HCT116 (cell line): ENCODE results near the gene FAM120A. TPM values are rescaled to one million over a fixed set of nuclear protein-coding genes. Genes with fewer than 3 reads are reported as not detected.

Experiments used
- ATAC-seq: fragments of 200-7000 bp; cut with Tn5 transposase; 2 replicates; pipeline ENCODE4 v1.9.1; 2020; ENCODE audit warnings: mild to moderate bottlenecking, moderate library complexity
- BruUV-seq: library from RNA; stranded (reverse); fragments of 400-500 nt; replicated peaks from 2 replicates; lab custom pipeline; 2021; lab: Mats Ljungman, UMichigan
- CTCF ChIA-PET: fragments of 300-600 bp; sonication (Branson Sonifier 250); formaldehyde crosslinking; loops from one replicate; lab custom pipeline; 2021; ENCODE audit warnings: antibody characterized with exemption; lab: Charles Lee
- POLR2A ChIA-PET: fragments of 300-600, 350-600 bp; sonication (Branson Sonifier 250); formaldehyde crosslinking; loops from one replicate; lab custom pipeline; 2021; ENCODE audit warnings: antibody characterized with exemption; lab: Charles Lee
- RAD21 ChIA-PET, 2 experiments: fragments of 300-600 bp; sonication (Branson Sonifier 250); formaldehyde crosslinking; loops; one replicate each; lab custom pipeline; 2023; ENCODE audit warnings: low total read pairs in 2 of 2; ENCODE audit not compliant: uncharacterized antibody in 2 of 2, unreplicated experiment in 2 of 2, low non-redundant PET in 1 of 2; lab: Charles Lee
- DNase-seq: peaks from one replicate; pipeline ENCODE4 v3.0.0-alpha.2; 2010; ENCODE audit warnings: low read depth, low spot score
- H2AFZ ChIP-seq: fragments of 200-600 bp; shearing (Covaris generic), sonication (generic); 2 replicates; pipeline ENCODE4 v1.6.1; 2017; ENCODE audit warnings: low read depth, mixed run types, mixed read lengths, antibody characterized with exemption, low read length; ENCODE audit not compliant: poor library complexity, severe bottlenecking
- H3K27ac ChIP-seq: 2 replicates; pipeline ENCODE4 v1.5.1; 2012; ENCODE audit warnings: low read depth, low read length
- H3K27me3 ChIP-seq: fragments of 200-600 bp; sonication (generic); 2 replicates; pipeline ENCODE4 v1.6.1; 2016; ENCODE audit warnings: mixed run types, low read length, mixed read lengths; ENCODE audit not compliant: insufficient read depth
- H3K36me3 ChIP-seq, 2 experiments: fragments of 200-500 bp in 1 of 2; fragments of 200-600 bp in 1 of 2; sonication (Bioruptor generic) in 1 of 2; sonication (generic) in 1 of 2; 2 replicates each; pipeline versions ENCODE4 v1.5.1 to v1.6.1; 2014 to 2016; ENCODE audit warnings: low read length in 2 of 2, inconsistent platforms in 1 of 2, mixed read lengths in 1 of 2, mixed run types in 1 of 2; ENCODE audit not compliant: insufficient read depth in 2 of 2, control insufficient read depth in 1 of 2
- H3K4me1 ChIP-seq, 2 experiments: fragments of 200-600 bp in 1 of 2; sonication (generic) in 1 of 2; 2 replicates each; pipeline versions ENCODE4 v1.5.1 to v1.6.1; 2012 to 2017; ENCODE audit warnings: low read length in 2 of 2, inconsistent platforms in 1 of 2, mild to moderate bottlenecking in 1 of 2, mixed read lengths in 1 of 2, mixed run types in 1 of 2, moderate library complexity in 1 of 2; ENCODE audit not compliant: insufficient read depth in 2 of 2, control insufficient read depth in 1 of 2
- H3K4me2 ChIP-seq: fragments of 200-600 bp; sonication (generic); 2 replicates; pipeline ENCODE4 v1.6.1; 2017; ENCODE audit warnings: mixed run types, low read length, mixed read lengths
- H3K4me3 ChIP-seq, 2 experiments: fragments of 200-600 bp in 1 of 2; sonication (generic) in 1 of 2; replicated peaks in 1 of 2; 2 replicates each; pipeline ENCODE4 v1.5.1; 2011 to 2016; ENCODE audit warnings: low read length in 2 of 2, control low read depth in 1 of 2, low read depth in 1 of 2, mild to moderate bottlenecking in 1 of 2, mixed read lengths in 1 of 2, mixed run types in 1 of 2
- H3K79me2 ChIP-seq: fragments of 200-600 bp; sonication (generic); 2 replicates; pipeline ENCODE4 v1.6.1; 2017; ENCODE audit warnings: mild to moderate bottlenecking, mixed run types, low read length, moderate library complexity, mixed read lengths; ENCODE audit not compliant: insufficient read depth
- H3K9ac ChIP-seq: fragments of 200-600 bp; sonication (generic); 2 replicates; pipeline ENCODE4 v1.6.1; 2016; ENCODE audit warnings: low read length, mixed read lengths
- H3K9me2 ChIP-seq: fragments of 200-600 bp; sonication (generic), shearing (Covaris generic); 2 replicates; pipeline ENCODE4 v1.6.1; 2017; ENCODE audit warnings: mixed run types, mild to moderate bottlenecking, moderate library complexity; ENCODE audit not compliant: insufficient read depth
- H3K9me3 ChIP-seq, 2 experiments: fragments of 200-500 bp in 1 of 2; fragments of 200-600 bp in 1 of 2; sonication (Bioruptor generic) in 1 of 2; sonication (generic) in 1 of 2; 2 replicates each; pipeline ENCODE4 v1.6.1; 2014 to 2017; ENCODE audit warnings: low read length in 2 of 2, mixed read lengths in 2 of 2, inconsistent platforms in 1 of 2, low read depth in 1 of 2, mild to moderate bottlenecking in 1 of 2, mixed run types in 1 of 2, moderate library complexity in 1 of 2; ENCODE audit not compliant: control insufficient read depth in 1 of 2, insufficient read depth in 1 of 2
- H4K20me1 ChIP-seq: fragments of 200-600 bp; sonication (generic), shearing (Covaris generic); 2 replicates; pipeline ENCODE4 v1.6.1; 2017; ENCODE audit warnings: mixed run types, mild to moderate bottlenecking, moderate library complexity; ENCODE audit not compliant: insufficient read depth
- CBX3 ChIP-seq: IDR thresholded peaks from 2 replicates; pipeline ENCODE4 v1.6.1; 2012; ENCODE audit warnings: low read depth
- CEBPB ChIP-seq: IDR thresholded peaks from 2 replicates; pipeline ENCODE4 v1.6.1; 2012; ENCODE audit warnings: low read depth
- EGR1 ChIP-seq: IDR thresholded peaks from 2 replicates; pipeline ENCODE4 v1.6.1; 2012; ENCODE audit warnings: low read depth
- ELF1 ChIP-seq: IDR thresholded peaks from 2 replicates; pipeline ENCODE4 v1.6.1; 2012; ENCODE audit warnings: low read depth, borderline replicate concordance
- FOSL1 ChIP-seq: IDR thresholded peaks from 2 replicates; pipeline ENCODE4 v1.6.1; 2012; ENCODE audit warnings: low read depth
- POLR2A ChIP-seq: IDR thresholded peaks from 2 replicates; pipeline ENCODE4 v1.7.0; 2011; ENCODE audit warnings: borderline replicate concordance; ENCODE audit not compliant: insufficient read depth, insufficient read length; ENCODE audit errors: extremely low read depth
- POLR2AphosphoS5 ChIP-seq: IDR thresholded peaks from 2 replicates; pipeline ENCODE4 v1.6.1; 2011; ENCODE audit warnings: mild to moderate bottlenecking, low read depth, low read length, moderate library complexity
- SIN3A ChIP-seq: IDR thresholded peaks from 2 replicates; pipeline ENCODE4 v1.6.1; 2012; ENCODE audit warnings: low read depth
- YY1 ChIP-seq: IDR thresholded peaks from 2 replicates; pipeline ENCODE4 v1.6.1; 2011; ENCODE audit warnings: low read length, low read depth, moderate library complexity, mild to moderate bottlenecking; ENCODE audit not compliant: insufficient replicate concordance; ENCODE audit errors: extremely low read depth
- ZFX ChIP-seq: fragments of 450-650 bp; IDR thresholded peaks from 2 replicates; pipeline ENCODE4 v1.6.1; 2017
- ZNF274 ChIP-seq: fragments of 200-500 bp; sonication (Bioruptor generic); IDR thresholded peaks from 2 replicates; pipeline ENCODE4 v1.6.1; 2014; ENCODE audit warnings: mild to moderate bottlenecking, low read depth, low read length, inconsistent platforms
- intact Hi-C: fragments of 100-400 bp; cut with micrococcal nuclease; formaldehyde crosslinking; loops from 2 replicates; pipeline ENCODE4 v1.10.0; 2022
- total RNA-seq: library from RNA; stranded (reverse); gene quantifications from one replicate; pipeline ENCODE4 v1.2.1, GENCODE V29; 2021; ENCODE audit not compliant: unreplicated experiment
- TF ChIP-seq, protein P1 (sequence below): IDR thresholded peaks from 2 replicates; pipeline ENCODE4 v1.6.1; 2011; ENCODE audit warnings: mild to moderate bottlenecking, low read length, moderate library complexity; ENCODE audit not compliant: insufficient replicate concordance; ENCODE audit errors: extremely low read depth
- TF ChIP-seq, protein P2 (sequence below): IDR thresholded peaks from 2 replicates; pipeline ENCODE4 v1.6.1; 2012
- TF ChIP-seq, protein P3 (sequence below), 3 experiments: fragments of 200-600 bp in 1 of 3; sonication (generic) in 1 of 3; IDR thresholded peaks in 2 of 3; conservative IDR thresholded peaks in 1 of 3; 2 replicates each; pipeline ENCODE4 v1.5.1; 2012 to 2017; ENCODE audit warnings: low read depth in 2 of 3, low read length in 2 of 3, antibody characterized with exemption in 1 of 3, borderline replicate concordance in 1 of 3, control low read depth in 1 of 3, mild to moderate bottlenecking in 1 of 3, mixed read lengths in 1 of 3, mixed run types in 1 of 3, moderate library complexity in 1 of 3; ENCODE audit not compliant: insufficient read depth in 1 of 3
- TF ChIP-seq, protein P4 (sequence below): IDR thresholded peaks from 2 replicates; pipeline ENCODE4 v1.6.1; 2012
- TF ChIP-seq, protein P5 (sequence below): IDR thresholded peaks from 2 replicates; pipeline ENCODE4 v1.6.1; 2012; ENCODE audit warnings: low read depth

Gene FAM120A
- total RNA-seq, 1 experiment from 2014 or later: 122 TPM

DNA sequence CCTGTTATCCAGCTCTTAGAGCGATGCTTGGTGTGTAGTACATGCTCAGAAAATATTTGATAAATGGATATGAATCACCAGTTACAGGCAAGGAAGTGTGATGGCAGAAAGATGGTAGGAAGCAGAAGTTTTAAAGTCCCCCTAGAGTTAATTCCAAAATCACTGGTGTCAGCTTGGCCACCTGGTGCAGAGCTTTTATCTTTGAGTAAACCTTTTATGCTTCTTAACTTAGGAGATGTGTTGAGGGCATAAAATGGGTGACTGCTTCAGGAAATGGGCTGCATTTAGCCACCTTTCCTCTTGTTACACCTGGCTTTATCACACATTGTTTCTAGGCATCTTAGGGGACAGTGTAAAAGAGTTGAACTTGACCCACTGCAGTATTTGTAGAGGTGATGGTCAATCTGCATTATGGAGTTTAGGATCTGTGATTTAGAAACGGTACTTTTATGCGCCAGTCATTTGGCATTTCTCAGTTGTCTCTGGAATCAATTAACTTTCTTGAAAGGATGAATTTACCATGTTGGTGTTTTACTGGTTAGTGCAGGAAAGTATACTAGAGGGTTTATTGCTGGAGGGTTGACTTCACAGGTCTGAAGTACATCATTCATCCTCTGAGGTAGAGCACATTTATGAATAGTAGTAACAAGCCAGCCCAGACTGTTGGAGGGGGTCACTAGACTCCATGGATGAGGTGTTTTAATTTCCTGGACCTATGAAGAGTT lies 9.4 kb downstream of the FAM120A start:
- no peaks in the 10 kb centered on the region for H3K27me3 ChIP-seq
- no peak for DNase-seq
- intact Hi-C loops: no loop called here
- no peak for ATAC-seq
- no peaks in the 10 kb centered on the region for H3K9me2 ChIP-seq
- TF ChIP-seq ELF1 (no peak), ZFX (no peak), FOSL1 (no peak), SIN3A (no peak), CEBPB (no peak), POLR2AphosphoS5 (no peak), ZNF274 (no peak), YY1 (no peak), EGR1 (no peak), CBX3 (no peak), POLR2A (no peak)
- TF ChIP-seq, protein P1, sequence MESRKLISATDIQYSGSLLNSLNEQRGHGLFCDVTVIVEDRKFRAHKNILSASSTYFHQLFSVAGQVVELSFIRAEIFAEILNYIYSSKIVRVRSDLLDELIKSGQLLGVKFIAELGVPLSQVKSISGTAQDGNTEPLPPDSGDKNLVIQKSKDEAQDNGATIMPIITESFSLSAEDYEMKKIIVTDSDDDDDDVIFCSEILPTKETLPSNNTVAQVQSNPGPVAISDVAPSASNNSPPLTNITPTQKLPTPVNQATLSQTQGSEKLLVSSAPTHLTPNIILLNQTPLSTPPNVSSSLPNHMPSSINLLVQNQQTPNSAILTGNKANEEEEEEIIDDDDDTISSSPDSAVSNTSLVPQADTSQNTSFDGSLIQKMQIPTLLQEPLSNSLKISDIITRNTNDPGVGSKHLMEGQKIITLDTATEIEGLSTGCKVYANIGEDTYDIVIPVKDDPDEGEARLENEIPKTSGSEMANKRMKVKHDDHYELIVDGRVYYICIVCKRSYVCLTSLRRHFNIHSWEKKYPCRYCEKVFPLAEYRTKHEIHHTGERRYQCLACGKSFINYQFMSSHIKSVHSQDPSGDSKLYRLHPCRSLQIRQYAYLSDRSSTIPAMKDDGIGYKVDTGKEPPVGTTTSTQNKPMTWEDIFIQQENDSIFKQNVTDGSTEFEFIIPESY: no peak
- TF ChIP-seq, protein P2, sequence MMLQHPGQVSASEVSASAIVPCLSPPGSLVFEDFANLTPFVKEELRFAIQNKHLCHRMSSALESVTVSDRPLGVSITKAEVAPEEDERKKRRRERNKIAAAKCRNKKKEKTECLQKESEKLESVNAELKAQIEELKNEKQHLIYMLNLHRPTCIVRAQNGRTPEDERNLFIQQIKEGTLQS: no peak
- TF ChIP-seq, protein P3, sequence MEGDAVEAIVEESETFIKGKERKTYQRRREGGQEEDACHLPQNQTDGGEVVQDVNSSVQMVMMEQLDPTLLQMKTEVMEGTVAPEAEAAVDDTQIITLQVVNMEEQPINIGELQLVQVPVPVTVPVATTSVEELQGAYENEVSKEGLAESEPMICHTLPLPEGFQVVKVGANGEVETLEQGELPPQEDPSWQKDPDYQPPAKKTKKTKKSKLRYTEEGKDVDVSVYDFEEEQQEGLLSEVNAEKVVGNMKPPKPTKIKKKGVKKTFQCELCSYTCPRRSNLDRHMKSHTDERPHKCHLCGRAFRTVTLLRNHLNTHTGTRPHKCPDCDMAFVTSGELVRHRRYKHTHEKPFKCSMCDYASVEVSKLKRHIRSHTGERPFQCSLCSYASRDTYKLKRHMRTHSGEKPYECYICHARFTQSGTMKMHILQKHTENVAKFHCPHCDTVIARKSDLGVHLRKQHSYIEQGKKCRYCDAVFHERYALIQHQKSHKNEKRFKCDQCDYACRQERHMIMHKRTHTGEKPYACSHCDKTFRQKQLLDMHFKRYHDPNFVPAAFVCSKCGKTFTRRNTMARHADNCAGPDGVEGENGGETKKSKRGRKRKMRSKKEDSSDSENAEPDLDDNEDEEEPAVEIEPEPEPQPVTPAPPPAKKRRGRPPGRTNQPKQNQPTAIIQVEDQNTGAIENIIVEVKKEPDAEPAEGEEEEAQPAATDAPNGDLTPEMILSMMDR (IDR thresholded peaks at IDR 0.05 in 2 of 3, conservative IDR thresholded peaks at IDR 0.05 in 1 of 3; ENCODE audit: borderline replicate concordance in 1 of 3, insufficient read depth in 1 of 3, low read depth in 2 of 3, low read length in 2 of 3): no peak
- TF ChIP-seq, protein P4, sequence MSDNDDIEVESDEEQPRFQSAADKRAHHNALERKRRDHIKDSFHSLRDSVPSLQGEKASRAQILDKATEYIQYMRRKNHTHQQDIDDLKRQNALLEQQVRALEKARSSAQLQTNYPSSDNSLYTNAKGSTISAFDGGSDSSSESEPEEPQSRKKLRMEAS: no peak
- TF ChIP-seq, protein P5, sequence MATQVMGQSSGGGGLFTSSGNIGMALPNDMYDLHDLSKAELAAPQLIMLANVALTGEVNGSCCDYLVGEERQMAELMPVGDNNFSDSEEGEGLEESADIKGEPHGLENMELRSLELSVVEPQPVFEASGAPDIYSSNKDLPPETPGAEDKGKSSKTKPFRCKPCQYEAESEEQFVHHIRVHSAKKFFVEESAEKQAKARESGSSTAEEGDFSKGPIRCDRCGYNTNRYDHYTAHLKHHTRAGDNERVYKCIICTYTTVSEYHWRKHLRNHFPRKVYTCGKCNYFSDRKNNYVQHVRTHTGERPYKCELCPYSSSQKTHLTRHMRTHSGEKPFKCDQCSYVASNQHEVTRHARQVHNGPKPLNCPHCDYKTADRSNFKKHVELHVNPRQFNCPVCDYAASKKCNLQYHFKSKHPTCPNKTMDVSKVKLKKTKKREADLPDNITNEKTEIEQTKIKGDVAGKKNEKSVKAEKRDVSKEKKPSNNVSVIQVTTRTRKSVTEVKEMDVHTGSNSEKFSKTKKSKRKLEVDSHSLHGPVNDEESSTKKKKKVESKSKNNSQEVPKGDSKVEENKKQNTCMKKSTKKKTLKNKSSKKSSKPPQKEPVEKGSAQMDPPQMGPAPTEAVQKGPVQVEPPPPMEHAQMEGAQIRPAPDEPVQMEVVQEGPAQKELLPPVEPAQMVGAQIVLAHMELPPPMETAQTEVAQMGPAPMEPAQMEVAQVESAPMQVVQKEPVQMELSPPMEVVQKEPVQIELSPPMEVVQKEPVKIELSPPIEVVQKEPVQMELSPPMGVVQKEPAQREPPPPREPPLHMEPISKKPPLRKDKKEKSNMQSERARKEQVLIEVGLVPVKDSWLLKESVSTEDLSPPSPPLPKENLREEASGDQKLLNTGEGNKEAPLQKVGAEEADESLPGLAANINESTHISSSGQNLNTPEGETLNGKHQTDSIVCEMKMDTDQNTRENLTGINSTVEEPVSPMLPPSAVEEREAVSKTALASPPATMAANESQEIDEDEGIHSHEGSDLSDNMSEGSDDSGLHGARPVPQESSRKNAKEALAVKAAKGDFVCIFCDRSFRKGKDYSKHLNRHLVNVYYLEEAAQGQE: no peak
- ChIA-PET CTCF (no interaction called here), RAD21 (no interaction called here), POLR2A (no interaction called here)
- H3K27ac ChIP-seq: no peak overlapping the region
- H3K4me2 ChIP-seq: no peak overlapping the region
- 0 out of 4 replicates have a peak, but pooled peaks cover 0 to 4% of the 10 kb centered on the region in 2 experiments for H3K4me1 ChIP-seq
- peaks cover 100% of the 10 kb centered on the region for H3K79me2 ChIP-seq
- no peak overlapping the region for H2AFZ ChIP-seq
- no peak overlapping the region for H3K9ac ChIP-seq
- no peak overlapping the region for H3K4me3 ChIP-seq
- peaks cover 28% of the 10 kb centered on the region; the same call in 1 of the 2 replicates for H4K20me1 ChIP-seq
- H3K9me3 ChIP-seq: no peaks in the 10 kb centered on the region
- no TSS peak for BruUV-seq
- 0 out of 4 replicates have a peak, but pooled peaks cover 0 to 9% of the 10 kb centered on the region in 2 experiments for H3K36me3 ChIP-seq
